GM13976 (cell line): ENCODE results near the gene CDK4.
"Not testable (repeated sequence)": the region's sequence is repeated elsewhere in the genome, so short reads cannot be mapped to it uniquely, and the experiment has no call there.

Experiments
- DNase-seq: peaks from one replicate; pipeline ENCODE4 v3.0.0; 2012; ENCODE audit warnings: low spot score
- CTCF ChIP-seq: IDR thresholded peaks from 2 replicates; pipeline ENCODE4 v1.5.1; 2012; ENCODE audit warnings: borderline replicate concordance, mild to moderate bottlenecking; ENCODE audit not compliant: insufficient read depth; ENCODE audit errors: extremely low read depth, missing control alignments, control extremely low read depth
- in situ Hi-C: fragments of 300-500 bp; cut with MboI; formaldehyde crosslinking; loops from one replicate; pipeline ENCODE4 v1.12.0; 2022; ENCODE audit warnings: low sequenced_read_pairs, mixed read lengths, inconsistent platforms; ENCODE audit not compliant: unreplicated experiment

CDK4 gene

GRCh38 chr12:57779736-57780135 is 27.6 kb upstream of the CDK4 start:
- in situ Hi-C loops, result no loop called here
- DNase-seq, result no peak
- TF ChIP-seq CTCF, result no peak

GRCh38 chr12:57777911-57778310 is 25.8 kb upstream of the CDK4 start:
- DNase-seq, result no peak
- in situ Hi-C loops, result no loop called here
- no peak for TF ChIP-seq CTCF

- TF ChIP-seq CTCF, result no peak
- in situ Hi-C loops, result no loop called here
Measured at GRCh38 chr12:57777367-57777766, 25.3 kb upstream of the CDK4 start.

GRCh38 chr12:57776247-57776587 is 24.1 kb upstream of the CDK4 start:
- no peak for DNase-seq
- no peak for TF ChIP-seq CTCF
- in situ Hi-C loops, result no loop called here

More at GRCh38 chr12:57777367-57777766, 25.3 kb upstream of the CDK4 start:
- no peak for DNase-seq

- no peak for TF ChIP-seq CTCF
- in situ Hi-C loops, result no loop called here
- DNase-seq, result no peak
Measured at GRCh38 chr12:57775563-57776246, 23.6 kb upstream of the CDK4 start.

- no peak for DNase-seq
- in situ Hi-C loops, result no loop called here
- TF ChIP-seq CTCF, result no peak
Measured at GRCh38 chr12:57775044-57775443, 22.9 kb upstream of the CDK4 start.

- in situ Hi-C loops, DNase-seq: not testable (repeated sequence)
Measured at GRCh38 chr12:57774634-57775033, 22.5 kb upstream of the CDK4 start.
